ENCODE data around the gene CDH22.

Gene CDH22

DNA sequence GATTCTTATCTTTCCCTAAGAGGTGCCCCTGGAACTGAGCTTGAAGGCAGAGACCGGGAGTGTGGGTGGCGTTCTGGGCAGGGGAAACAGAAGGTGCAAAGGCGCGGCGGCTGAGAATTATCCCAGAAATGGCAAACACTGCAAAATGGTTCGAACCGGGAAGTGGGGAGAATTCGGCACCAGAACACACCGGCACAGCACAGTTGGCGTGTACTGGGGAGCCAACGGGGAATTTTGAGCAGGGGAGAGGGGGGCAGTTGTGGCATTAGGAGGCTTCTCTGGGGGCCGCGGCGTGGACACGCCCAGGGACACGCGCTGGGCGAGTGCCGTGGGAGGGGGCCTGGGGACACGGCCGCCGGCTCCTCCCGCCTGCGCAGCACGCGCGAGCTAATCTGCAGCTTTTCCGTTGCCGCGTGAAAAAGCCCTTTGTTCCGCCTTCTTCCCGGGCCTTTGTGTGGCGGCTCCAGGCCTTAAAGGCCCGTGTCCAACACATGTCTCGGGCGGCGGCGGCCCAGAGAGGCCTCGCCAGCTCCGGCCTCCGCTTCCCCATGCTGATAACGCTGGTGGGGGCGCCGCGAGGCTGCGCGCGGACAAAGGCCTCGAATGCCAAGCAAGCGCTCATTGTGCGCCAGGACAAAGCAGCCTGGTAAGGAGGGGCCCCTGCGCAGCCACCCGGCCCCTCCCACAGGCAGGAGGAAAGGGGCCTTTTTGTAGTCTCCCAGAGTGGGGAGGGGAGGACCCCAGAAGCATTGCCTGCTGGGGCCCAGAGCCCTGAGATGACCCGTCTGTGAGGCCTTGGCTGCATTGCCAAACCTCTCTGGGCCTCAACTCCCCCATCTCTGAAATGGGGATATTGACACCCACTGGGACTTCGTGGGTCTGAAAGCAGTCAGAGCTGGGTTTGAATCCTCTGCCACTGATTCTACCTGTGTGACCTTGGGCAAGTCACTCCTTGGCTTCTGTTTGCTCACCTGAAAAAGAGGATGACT lies 107.4 kb downstream of the CDH22 start:
- in situ Hi-C loops (cut with MboI; ENCODE audit: low pct_unique_long_range_greater_than_20kb, low sequenced_read_pairs, unreplicated experiment): no loop called here
- TF ChIP-seq, protein P1, sequence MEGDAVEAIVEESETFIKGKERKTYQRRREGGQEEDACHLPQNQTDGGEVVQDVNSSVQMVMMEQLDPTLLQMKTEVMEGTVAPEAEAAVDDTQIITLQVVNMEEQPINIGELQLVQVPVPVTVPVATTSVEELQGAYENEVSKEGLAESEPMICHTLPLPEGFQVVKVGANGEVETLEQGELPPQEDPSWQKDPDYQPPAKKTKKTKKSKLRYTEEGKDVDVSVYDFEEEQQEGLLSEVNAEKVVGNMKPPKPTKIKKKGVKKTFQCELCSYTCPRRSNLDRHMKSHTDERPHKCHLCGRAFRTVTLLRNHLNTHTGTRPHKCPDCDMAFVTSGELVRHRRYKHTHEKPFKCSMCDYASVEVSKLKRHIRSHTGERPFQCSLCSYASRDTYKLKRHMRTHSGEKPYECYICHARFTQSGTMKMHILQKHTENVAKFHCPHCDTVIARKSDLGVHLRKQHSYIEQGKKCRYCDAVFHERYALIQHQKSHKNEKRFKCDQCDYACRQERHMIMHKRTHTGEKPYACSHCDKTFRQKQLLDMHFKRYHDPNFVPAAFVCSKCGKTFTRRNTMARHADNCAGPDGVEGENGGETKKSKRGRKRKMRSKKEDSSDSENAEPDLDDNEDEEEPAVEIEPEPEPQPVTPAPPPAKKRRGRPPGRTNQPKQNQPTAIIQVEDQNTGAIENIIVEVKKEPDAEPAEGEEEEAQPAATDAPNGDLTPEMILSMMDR (IDR thresholded peaks at IDR 0.05; ENCODE audit: extremely low read depth, insufficient read depth, missing control alignments): no peak
- DNase-seq (ENCODE audit: low spot score): no peak

DNA sequence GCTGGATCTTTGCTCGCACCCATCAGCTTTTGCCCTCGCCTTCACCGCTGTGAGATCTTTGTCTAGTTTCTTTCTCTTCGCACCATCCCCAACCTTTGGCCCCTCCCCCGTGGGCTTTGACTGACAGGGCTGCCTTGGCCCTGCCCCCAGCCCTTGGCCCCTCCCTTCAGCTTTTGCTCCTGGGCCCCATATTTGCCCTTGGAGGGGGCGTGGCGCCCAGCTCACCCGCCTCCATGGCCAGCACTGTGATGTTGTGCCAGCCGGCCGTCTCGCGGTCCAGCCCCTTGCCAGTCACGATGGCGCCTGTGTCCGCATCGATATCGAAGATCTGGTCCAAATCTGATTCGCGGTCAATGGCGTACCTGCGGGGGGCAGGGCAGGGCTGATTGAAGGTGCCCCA lies 109.1 kb downstream of the CDH22 start:
- in situ Hi-C loops (cut with MboI; ENCODE audit: low pct_unique_long_range_greater_than_20kb, low sequenced_read_pairs, unreplicated experiment): no loop called here
- TF ChIP-seq, protein P1 (IDR thresholded peaks at IDR 0.05; ENCODE audit: extremely low read depth, insufficient read depth, missing control alignments): no peak
- DNase-seq (ENCODE audit: low spot score): no peak

DNA sequence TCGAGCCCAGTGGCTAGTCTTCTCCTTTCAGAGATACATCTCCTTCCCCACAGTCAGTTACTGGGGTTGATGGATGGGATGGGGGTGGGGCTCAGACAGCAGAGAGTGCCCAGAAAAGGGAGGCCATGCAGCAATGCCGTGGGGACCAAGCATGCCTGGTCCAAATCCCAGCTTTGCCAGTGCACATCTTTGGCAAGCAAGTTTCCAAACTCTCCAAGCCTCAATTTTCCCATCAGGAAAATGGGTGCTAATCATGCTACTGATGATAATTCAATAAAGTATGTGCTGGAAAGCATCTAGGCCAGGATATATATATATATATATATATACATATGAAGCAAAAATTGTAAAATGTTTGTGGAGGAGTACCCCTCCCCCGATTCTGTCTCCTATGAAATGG lies 111.3 kb downstream of the CDH22 start:
- in situ Hi-C loops (cut with MboI; ENCODE audit: low pct_unique_long_range_greater_than_20kb, low sequenced_read_pairs, unreplicated experiment): no loop called here
- no peak for DNase-seq (ENCODE audit: low spot score)
- TF ChIP-seq, protein P1 (IDR thresholded peaks at IDR 0.05; ENCODE audit: extremely low read depth, insufficient read depth, missing control alignments): no peak

DNA sequence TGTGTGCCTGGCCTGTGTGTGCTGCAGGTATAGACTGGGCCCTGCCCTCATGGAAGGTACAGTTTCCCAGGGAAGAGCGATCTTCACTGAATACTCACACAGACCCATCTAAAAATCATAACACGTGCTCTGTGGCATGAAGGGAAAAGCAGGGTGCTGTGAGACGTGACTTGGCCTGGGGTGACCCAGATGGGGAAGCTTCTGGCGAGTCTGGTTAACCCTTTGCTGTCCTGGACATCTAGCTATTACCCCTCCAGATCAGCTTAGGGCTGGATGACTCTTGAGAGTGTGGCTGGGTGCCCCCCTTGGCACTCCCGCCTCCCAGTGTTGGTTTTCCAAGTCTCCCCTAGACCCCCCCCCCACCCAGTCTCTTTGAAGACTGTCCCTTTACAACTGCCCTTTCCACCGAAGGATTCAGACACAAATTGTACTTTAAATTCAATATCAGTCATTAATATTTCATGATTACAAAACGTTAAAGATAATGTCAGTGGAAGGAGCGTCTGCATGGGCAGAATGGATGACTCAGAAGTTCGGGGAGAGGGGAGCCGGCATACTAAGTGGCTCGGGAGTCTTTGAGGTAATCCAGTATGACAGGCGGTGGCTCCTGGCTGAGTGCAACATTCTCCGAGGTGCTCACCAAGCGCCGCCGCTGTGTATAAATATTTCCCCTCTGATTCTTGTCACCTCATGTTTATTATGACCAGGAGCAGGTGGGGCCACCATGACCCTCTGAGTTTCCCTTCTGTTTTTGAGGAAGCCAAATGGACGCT lies 112.8 kb downstream of the CDH22 start:
- DNase-seq (ENCODE audit: low spot score): no peak
- in situ Hi-C loops (cut with MboI; ENCODE audit: low pct_unique_long_range_greater_than_20kb, low sequenced_read_pairs, unreplicated experiment): no loop called here
- TF ChIP-seq, protein P1 (IDR thresholded peaks at IDR 0.05; ENCODE audit: extremely low read depth, insufficient read depth, missing control alignments): no peak

DNA sequence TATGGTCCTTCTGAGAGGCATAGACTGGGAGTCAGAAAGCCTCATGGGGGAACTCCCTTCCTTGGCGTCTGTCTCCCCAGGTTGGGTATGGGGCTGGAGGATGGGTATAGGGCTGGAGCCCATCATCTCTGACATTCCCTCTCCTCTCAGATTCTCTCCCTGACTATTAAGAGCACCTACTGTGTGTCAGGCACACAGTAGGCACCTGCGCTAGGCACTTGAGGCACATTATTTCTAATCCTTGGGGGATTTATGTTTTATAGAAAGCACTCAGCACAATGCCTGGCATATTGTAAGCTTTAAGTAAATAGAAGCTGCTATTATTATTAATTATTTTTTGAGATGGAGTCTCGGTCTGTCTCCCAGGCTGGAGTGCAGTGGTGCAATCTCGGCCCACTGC lies 113.9 kb downstream of the CDH22 start:
- in situ Hi-C loops (cut with MboI; ENCODE audit: low pct_unique_long_range_greater_than_20kb, low sequenced_read_pairs, unreplicated experiment): no loop called here
- no peak for DNase-seq (ENCODE audit: low spot score)
- TF ChIP-seq, protein P1 (IDR thresholded peaks at IDR 0.05; ENCODE audit: extremely low read depth, insufficient read depth, missing control alignments): no peak

DNA sequence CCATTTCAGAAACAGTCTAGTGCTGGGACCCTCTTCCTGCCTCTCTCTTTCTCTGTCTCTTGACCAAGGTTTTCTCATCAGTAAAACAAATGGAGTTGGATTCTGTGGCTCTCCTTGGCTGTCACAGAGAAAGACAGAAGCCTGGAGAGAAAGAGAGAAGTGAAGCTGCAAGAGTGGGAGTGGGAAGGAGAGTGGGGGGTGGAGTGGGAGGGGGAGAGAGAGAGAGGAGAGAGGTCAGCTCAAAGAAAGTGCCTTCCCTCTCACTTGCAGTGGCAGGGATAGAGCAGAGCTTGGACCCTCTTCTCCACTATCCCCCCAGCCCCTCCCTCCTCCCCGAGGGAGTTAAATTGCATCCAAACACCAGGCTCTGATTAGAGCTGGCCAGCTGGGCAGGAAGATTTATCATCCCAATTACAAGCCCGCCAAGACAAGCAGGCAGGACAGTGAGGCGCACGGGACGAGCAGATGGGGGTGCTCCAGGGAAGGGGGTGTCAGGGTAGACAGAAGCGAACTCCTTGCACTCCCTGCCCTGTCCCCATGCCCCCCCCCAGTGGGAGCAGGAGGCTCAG lies 115.8 kb downstream of the CDH22 start:
- DNase-seq (ENCODE audit: low spot score): no peak

More for the DNA sequence above, 115.8 kb downstream of the CDH22 start:
- TF ChIP-seq, protein P1 (IDR thresholded peaks at IDR 0.05; ENCODE audit: extremely low read depth, insufficient read depth, missing control alignments): no peak
- in situ Hi-C loops (cut with MboI; ENCODE audit: low pct_unique_long_range_greater_than_20kb, low sequenced_read_pairs, unreplicated experiment): no loop called here

Measured in GM13977 (cell line).